ENCODE measurements around the gene METAP2. TPM values are rescaled to one million over a fixed set of nuclear protein-coding genes. Genes with fewer than 3 reads are reported as not detected.

Gene METAP2
- total and polyA plus RNA-seq, 2 of the 8 experiments (the other 6 are each of a cell fraction or from before 2014, with no cell fraction given): 41.3 to 114 TPM

- ChIA-PET CTCF (ENCODE audit: partially characterized antibody) (interaction anchor here (0.5 to 2.2 kb wide), 5 partner anchors 11 to 441 kb away, joined by 3 to 9 read pairs (median 6); no protein-coding TSS in a partner anchor), POLR2A (ENCODE audit: partially characterized antibody) (interaction anchor here (0.9 to 1.2 kb wide), 5 partner anchors 9 to 29 kb away, joined by 3 to 4 read pairs (median 3); no protein-coding TSS in a partner anchor)
- peak overlapping the region; percentile 8 for H2BK120ac ChIP-seq (replicated peaks; ENCODE audit: low read depth, low read length)
- H2BK15ac ChIP-seq (ENCODE audit: low read length): no peak overlapping the region
- H3K14ac ChIP-seq (ENCODE audit: insufficient read length): no peak overlapping the region
- no peak overlapping the region; the same call in 1 of the 2 replicates for H2BK12ac ChIP-seq (ENCODE audit: low read depth, low read length)
- H3K4me2 ChIP-seq (ENCODE audit: insufficient read depth in 1 of 2, low read depth in 2 of 2, low read length in 2 of 2): peak overlapping the region; percentile 77 to 97
- H3K79me2 ChIP-seq (ENCODE audit: control insufficient read depth in 1 of 2, insufficient read depth in 2 of 2, low read length in 2 of 2): peaks cover 50 to 97% of the 10 kb centered on the region in 2 experiments
- H3K56ac ChIP-seq (replicated peaks; ENCODE audit: insufficient read length, low read depth, low read length): no peak overlapping the region
- H2AK5ac ChIP-seq (ENCODE audit: low read depth, low read length): 0 out of 2 replicates have a peak overlapping the region, but pooled peaks have one; percentile 1
- H2BK20ac ChIP-seq (ENCODE audit: low read length): peak overlapping the region; percentile 26; the same call in 1 of the 2 replicates
- H2BK5ac ChIP-seq (ENCODE audit: low read depth, low read length): peak overlapping the region; percentile 76; the same call in 1 of the 2 replicates
- H3K9me3 ChIP-seq (ENCODE audit: insufficient read depth in 2 of 2, low read depth in 1 of 2, low read length in 1 of 2): no peaks in the 10 kb centered on the region
- FAIRE-seq: no peak
- H3K27ac ChIP-seq (ENCODE audit: low read depth, low read length): peak overlapping the region; percentile 36; the same call in 1 of the 2 replicates
- H3K4me3 ChIP-seq (ENCODE audit: extremely low read depth in 1 of 4, insufficient read depth in 2 of 4, low read depth in 3 of 4, low read length in 4 of 4): peak overlapping the region; percentile 71 to 95 (median 88); a peak in 6 of 8 replicates
- peaks cover 0 to 9% (median under 1%) of the 10 kb centered on the region in 4 experiments; a peak in 2 of 8 replicates for H3K36me3 ChIP-seq (ENCODE audit: control insufficient read depth in 2 of 4, insufficient read depth in 4 of 4, low read length in 3 of 4)
- peak overlapping the region; percentile 89 for H4K91ac ChIP-seq (replicated peaks; ENCODE audit: insufficient read length, low read length)
- no peak overlapping the region for H2AFZ ChIP-seq (ENCODE audit: low read length)
- 0% methylated on average over 4 of the region's 4 CpGs; no CpG with 5 or more reads in 1 of the 2 experiments for WGBS, 2 experiments (ENCODE audit: extremely low coverage in 1 of 2, insufficient coverage in 1 of 2, insufficient read length in 1 of 2, insufficient replicate concordance in 2 of 2, low coverage in 1 of 2, low lambda C conversion rate in 2 of 2, missing lambda C conversion rate in 1 of 2)
- H4K20me1 ChIP-seq (replicated peaks in 1 of 2; ENCODE audit: control insufficient read depth in 1 of 2, insufficient read depth in 2 of 2, low read length in 2 of 2): peaks cover 4 to 6% of the 10 kb centered on the region in 2 experiments
- DNase-seq (ENCODE audit: low read depth in 1 of 2, low spot score in 2 of 2): no peak
- H3K18ac ChIP-seq (ENCODE audit: extremely low read depth, low read length): peak overlapping the region; percentile 62
- H3K4me1 ChIP-seq (replicated peaks in 1 of 4; ENCODE audit: control insufficient read depth in 3 of 4, insufficient read depth in 4 of 4, low read length in 3 of 4): peaks cover 0 to 13% (median 3%) of the 10 kb centered on the region in 4 experiments; a peak in 3 of 7 replicates
- peak overlapping the region; percentile 12 for H3K4ac ChIP-seq (replicated peaks; ENCODE audit: insufficient read length, low read depth, low read length)
- peaks cover 4% of the 10 kb centered on the region; the same call in 1 of the 2 replicates for H3K23me2 ChIP-seq (ENCODE audit: low read depth, low read length)
- no peak overlapping the region for H3K23ac ChIP-seq (ENCODE audit: insufficient read length)
- H4K8ac ChIP-seq (ENCODE audit: extremely low read depth, insufficient read depth, low read length): no peak overlapping the region
- no peaks in the 10 kb centered on the region for H3K79me1 ChIP-seq (ENCODE audit: low read depth, low read length)
- H3K27me3 ChIP-seq (replicated peaks in 1 of 4; ENCODE audit: control insufficient read depth in 3 of 4, extremely low read depth in 1 of 4, insufficient read depth in 3 of 4, low read length in 3 of 4): no peaks in the 10 kb centered on the region
- 0 out of 7 replicates have a peak overlapping the region, but pooled peaks of 1 of the 4 experiments have one; percentile 43 for H3K9ac ChIP-seq (replicated peaks in 1 of 4; ENCODE audit: extremely low read depth in 1 of 4, low read depth in 3 of 4, low read length in 3 of 4)
- H4K5ac ChIP-seq (ENCODE audit: insufficient read length, low read depth, low read length): peak overlapping the region; percentile 88
- TF ChIP-seq HDAC2 (IDR thresholded peaks at IDR 0.05; ENCODE audit: borderline replicate concordance in 1 of 2, low read depth in 2 of 2, low read length in 2 of 2) (no peak), FOSL1 (IDR thresholded peaks at IDR 0.05; ENCODE audit: insufficient read depth, low read depth, low read length) (no peak), CBX8 (IDR thresholded peaks at IDR 0.05; ENCODE audit: borderline replicate concordance, low read depth, low read length) (no peak), CEBPB (IDR thresholded peaks at IDR 0.05; ENCODE audit: low read depth, low read length) (no peak), SIRT6 (IDR thresholded peaks at IDR 0.05; ENCODE audit: low read length) (no peak), CHD2 (IDR thresholded peaks at IDR 0.05; ENCODE audit: low read length) (no peak), MAFK (IDR thresholded peaks at IDR 0.05; ENCODE audit: low read depth, low read length) (no peak), BCL11A (IDR thresholded peaks at IDR 0.05; ENCODE audit: low read depth in 2 of 2, low read length in 2 of 2) (no peak), NRF1 (IDR thresholded peaks at IDR 0.05; ENCODE audit: low read depth, low read length) (no peak), GABPA (IDR thresholded peaks at IDR 0.05; ENCODE audit: borderline replicate concordance, insufficient read depth, low read length) (no peak), BRCA1 (IDR thresholded peaks at IDR 0.05; ENCODE audit: low read depth, low read length) (no peak), SRF (IDR thresholded peaks at IDR 0.05; ENCODE audit: low read depth, low read length) (no peak), JUN (IDR thresholded peaks at IDR 0.05; ENCODE audit: low read depth, low read length) (no peak)
Measured at GRCh38 chr12:95545303-95545702, 71.4 kb downstream of the METAP2 start.

Measured in H1 (cell line).